PFSK-1 (cell line): ENCODE data around the gene OARD1.

Experiments used
- TAF1 ChIP-seq: IDR thresholded peaks from 2 replicates; pipeline ENCODE4 v1.6.1; 2012; ENCODE audit warnings: low read length, control low read depth, borderline replicate concordance; ENCODE audit not compliant: insufficient read depth
- TF ChIP-seq, protein P1 (sequence below), 2 experiments: IDR thresholded peaks; 2 replicates each; pipeline versions ENCODE4 v1.6.1 to v1.8.0; 2011 to 2012; ENCODE audit warnings: low read depth in 2 of 2, low read length in 2 of 2, control low read depth in 1 of 2, inconsistent platforms in 1 of 2, mild to moderate bottlenecking in 1 of 2, moderate library complexity in 1 of 2; ENCODE audit not compliant: insufficient read depth in 1 of 2

DNA sequence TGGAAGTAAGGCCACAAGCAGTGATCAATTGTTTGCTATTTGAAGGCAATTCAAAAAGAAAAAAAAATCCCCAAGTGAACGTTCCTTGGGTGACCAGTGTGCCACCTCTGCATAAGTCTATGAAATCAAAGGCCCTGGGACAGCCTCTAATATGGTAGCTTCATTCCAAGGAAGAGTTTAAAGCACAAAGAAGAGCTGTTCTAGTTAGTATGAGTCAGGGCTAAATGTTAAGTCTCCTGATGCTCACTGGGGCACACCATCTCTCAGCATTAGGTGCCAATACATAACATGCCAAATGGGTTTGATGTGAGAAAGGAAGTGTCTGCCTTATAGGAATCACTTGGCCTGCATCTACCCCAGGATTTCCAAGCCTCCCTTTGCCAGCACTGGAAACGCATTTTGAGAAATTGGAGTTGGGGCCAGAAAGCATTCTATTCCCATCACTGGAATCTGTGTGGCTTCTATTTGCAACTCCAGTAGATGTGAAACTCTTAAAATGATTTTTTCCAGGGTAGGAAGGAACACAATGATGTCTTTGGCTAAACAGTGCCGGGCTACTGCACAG, 46.1 kb downstream of the OARD1 start:
- TF ChIP-seq, protein P1, sequence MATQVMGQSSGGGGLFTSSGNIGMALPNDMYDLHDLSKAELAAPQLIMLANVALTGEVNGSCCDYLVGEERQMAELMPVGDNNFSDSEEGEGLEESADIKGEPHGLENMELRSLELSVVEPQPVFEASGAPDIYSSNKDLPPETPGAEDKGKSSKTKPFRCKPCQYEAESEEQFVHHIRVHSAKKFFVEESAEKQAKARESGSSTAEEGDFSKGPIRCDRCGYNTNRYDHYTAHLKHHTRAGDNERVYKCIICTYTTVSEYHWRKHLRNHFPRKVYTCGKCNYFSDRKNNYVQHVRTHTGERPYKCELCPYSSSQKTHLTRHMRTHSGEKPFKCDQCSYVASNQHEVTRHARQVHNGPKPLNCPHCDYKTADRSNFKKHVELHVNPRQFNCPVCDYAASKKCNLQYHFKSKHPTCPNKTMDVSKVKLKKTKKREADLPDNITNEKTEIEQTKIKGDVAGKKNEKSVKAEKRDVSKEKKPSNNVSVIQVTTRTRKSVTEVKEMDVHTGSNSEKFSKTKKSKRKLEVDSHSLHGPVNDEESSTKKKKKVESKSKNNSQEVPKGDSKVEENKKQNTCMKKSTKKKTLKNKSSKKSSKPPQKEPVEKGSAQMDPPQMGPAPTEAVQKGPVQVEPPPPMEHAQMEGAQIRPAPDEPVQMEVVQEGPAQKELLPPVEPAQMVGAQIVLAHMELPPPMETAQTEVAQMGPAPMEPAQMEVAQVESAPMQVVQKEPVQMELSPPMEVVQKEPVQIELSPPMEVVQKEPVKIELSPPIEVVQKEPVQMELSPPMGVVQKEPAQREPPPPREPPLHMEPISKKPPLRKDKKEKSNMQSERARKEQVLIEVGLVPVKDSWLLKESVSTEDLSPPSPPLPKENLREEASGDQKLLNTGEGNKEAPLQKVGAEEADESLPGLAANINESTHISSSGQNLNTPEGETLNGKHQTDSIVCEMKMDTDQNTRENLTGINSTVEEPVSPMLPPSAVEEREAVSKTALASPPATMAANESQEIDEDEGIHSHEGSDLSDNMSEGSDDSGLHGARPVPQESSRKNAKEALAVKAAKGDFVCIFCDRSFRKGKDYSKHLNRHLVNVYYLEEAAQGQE (IDR thresholded peaks at IDR 0.05; ENCODE audit: insufficient read depth in 1 of 2, low read depth in 2 of 2, low read length in 2 of 2) = no peak
- no peak for TF ChIP-seq TAF1
